GM19025 (cell line): ENCODE results near the gene PIGK.
A peak's percentile ranks its signal among the peaks of the same experiment; 100 is the strongest.
"Not testable (repeated sequence)": the region's sequence is repeated elsewhere in the genome, so short reads cannot be mapped to it uniquely, and the experiment has no call there.

Experiments used
- ATAC-seq: cut with Tn5 transposase; IDR thresholded peaks from one replicate; pipeline ENCODE4 v1.9.1; 2021; ENCODE audit warnings: mild to moderate bottlenecking, low read depth, moderate library complexity; ENCODE audit not compliant: unreplicated experiment

PIGK gene

DNA sequence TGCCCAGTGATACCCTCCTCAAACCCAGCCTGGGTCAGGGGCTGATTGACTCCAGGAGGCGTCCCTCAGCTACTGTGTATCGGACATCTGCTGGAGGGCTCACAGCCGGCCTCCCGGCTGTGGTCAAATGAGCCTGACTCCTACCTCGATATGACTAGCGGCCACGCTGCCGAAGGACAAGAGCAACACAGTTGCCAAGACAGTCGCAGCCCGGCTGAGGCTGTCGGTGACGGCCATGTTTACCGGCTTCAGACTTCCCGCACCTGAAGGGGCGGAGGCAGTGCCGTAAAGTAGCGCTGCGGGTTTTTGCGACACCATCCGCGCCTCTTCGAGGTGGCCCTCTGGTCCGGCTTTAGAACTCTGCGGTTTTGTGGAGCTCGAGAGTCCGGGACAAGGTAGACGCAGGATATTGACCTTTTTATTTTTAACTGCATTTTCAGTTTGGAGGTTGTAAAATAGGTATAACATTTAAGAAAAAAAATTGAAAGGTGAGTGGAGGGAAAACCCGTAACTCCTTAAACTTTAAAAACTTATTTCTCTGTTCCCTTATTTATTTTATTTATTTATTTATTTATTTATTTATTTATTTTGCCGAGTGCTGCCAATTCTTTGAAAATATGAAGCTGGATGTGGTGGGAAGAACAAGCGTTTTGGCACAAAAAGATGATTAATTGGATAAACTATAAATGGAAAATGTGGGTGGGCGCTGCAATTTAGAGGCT lies at the start of gene PIGK:
Gene PIGK (minus strand): TSS at position 265 of the 722 bp plus-strand sequence. CDS start 28 bp downstream, at position 237.
- ATAC-seq = peak; percentile 94

- ATAC-seq = no peak
These were observed 47.8 kb upstream of the PIGK start for GRCh38 chr1:77267035-77267434.

- no peak for ATAC-seq
These were observed 46.0 kb upstream of the PIGK start for GRCh38 chr1:77265180-77265579.

- ATAC-seq = no peak
These were observed 44.5 kb upstream of the PIGK start for GRCh38 chr1:77263708-77264107.

DNA sequence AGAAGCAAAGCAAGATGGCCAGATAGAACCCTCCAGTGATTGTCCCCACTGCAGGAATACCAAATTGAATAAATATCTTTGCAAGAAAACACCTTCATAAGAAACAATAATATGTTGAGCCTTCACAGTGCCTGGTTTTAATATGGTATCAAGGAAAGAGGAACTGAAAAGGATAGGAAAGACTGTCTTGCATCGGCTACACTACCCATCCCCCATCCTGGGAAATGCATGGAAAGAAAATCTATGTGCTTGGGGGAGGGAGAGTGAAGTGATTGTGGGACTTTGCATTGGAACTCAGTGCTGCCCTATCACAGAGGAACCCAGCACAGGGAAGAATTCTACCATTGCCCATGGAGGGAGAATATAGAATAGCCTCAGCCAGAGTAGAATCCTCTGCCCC lies 34.0 kb upstream of the PIGK start:
- no peak for ATAC-seq

- ATAC-seq = no peak
These were observed 30.9 kb upstream of the PIGK start for GRCh38 chr1:77250126-77250525.

DNA sequence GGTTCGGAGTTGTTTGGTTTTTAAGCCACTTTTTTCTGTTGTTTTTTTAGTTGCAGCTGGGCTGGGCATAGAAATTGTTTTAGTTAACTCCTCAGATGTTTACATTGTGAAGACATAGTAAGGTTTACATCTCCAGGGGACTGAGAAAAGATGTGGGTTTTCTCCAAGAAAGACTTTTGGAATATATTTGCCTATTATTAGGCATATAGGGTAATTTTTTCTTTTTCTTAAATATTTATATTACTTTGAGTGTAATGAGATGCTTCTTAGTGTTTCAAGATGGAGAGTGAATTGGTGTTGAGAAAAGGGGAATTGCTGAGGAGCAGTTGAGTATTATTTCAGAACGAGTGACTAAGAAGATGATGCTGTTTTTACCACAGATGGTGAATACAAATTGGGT lies 26.6 kb upstream of the PIGK start:
- ATAC-seq = no peak

DNA sequence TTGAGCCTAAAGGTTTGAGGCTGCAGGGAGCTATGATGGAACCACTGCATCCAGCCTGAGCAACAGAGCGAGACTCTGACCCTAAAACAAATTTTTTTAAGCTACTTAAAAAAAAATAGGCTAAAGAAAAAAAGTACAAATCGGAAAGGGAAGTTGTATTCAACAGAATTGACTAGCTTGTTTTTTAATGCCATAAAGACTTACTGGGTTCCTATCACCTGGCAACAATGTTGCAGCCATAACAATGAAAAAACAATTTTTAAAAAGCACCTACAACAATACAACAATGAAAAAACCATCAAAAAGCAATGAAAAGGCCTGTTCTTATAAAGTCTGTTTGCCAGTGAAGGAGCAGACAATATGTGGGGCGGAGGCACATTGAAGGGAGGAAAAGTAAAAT lies 20.1 kb upstream of the PIGK start:
- no peak for ATAC-seq

DNA sequence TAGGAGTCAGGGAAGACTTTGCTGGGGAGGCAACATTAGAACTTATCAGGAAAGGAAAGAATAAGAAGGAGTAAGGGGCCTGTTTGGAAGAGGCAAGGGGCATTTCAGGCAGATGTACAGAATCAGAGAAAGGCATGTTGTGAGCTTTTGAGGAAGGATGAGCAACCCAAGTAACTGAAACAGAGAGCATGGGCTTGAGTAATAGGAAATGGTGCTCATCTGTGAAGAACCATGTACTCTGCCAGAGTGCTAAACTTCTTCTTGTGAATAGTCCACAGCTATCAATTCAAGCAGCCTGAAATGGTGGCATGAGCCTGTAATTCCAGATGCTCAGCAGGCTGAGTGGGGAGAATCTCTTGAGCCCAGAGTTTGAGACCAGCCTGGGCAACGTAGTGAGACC lies 19.2 kb upstream of the PIGK start:
- ATAC-seq = no peak

DNA sequence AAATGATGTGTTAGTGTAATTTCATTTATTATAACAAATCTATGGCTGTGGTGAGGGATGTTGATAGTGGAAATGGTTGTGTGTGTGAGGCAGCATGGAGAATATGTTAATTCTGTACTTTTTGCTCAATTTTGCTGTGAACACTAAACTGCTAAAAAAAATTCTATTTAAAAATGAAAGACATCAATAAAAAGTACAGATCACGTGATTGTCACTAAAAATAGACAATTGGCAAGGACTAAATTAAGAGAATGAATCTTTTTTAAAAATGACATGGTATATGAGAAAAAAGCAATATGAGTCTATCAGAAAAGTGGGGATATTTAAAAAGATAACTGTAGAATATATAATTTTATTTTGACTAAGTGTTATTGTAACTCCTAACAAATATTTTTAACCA lies 15.7 kb upstream of the PIGK start:
- ATAC-seq = no peak

DNA sequence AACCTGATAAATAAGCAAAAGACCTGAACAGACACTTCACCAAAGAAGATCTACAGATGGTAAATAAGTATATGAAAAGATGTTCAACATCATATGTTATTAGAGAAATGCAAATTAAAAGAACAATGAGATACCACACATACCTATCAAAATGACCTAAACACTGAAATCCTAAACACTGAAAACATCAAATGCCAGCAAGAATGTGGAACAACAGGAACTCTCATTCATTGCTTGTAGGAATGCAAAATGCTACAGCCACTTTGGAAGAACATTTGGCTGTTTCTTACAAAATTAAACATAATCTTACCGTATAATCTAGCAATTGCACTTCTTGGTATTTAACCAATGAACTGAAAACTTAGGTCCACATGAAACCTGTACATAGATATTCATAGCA lies 14.9 kb upstream of the PIGK start:
- no peak for ATAC-seq

GRCh38 chr1:77232829-77233228 lies 13.6 kb upstream of the PIGK start:
- ATAC-seq = no peak

- no peak for ATAC-seq
These were observed 10.8 kb upstream of the PIGK start for GRCh38 chr1:77230051-77230450.

DNA sequence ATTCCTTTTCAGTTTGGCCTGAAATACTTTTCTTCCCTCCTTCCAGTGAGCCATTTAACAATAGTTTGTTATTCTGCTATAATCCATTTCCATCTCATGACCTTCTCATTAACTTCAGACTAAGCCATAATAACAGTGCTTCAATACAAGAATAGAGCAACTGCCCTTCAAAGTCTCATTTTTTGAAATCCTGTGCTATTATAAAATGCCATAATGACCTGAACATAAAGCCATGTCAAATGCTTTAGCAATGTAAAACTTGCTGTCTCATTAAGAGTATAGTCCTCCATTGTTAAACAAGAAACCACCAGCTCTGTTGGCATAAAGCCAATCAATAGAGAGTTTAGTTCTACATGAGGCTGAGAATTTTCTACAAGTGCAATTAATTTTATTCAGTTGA lies 9.6 kb upstream of the PIGK start:
- ATAC-seq = no peak

DNA sequence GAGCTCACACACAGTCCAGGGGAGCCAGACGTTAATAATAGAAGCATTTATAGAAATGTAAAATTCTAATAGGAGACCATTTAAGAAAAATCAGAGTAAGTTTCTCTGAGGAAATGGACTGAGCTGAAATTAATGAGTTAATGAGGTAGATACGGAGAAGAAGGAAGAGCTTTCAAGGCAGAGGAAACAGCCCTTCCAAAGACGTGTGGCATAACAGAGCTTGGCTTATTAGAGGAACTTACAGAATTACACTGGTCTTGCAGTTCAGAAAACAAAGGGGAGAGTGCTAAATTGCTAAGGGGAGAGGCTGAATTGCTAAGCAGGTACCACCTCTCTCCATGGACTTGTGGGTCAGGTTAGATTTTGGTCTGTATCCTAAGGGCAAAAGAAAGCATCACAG lies 8.2 kb upstream of the PIGK start:
- no peak for ATAC-seq

- ATAC-seq = no peak
These were observed 3.3 kb upstream of the PIGK start for GRCh38 chr1:77222496-77222895.

GRCh38 chr1:77220687-77221463 lies 1.6 kb upstream of the PIGK start:
- no peak for ATAC-seq

DNA sequence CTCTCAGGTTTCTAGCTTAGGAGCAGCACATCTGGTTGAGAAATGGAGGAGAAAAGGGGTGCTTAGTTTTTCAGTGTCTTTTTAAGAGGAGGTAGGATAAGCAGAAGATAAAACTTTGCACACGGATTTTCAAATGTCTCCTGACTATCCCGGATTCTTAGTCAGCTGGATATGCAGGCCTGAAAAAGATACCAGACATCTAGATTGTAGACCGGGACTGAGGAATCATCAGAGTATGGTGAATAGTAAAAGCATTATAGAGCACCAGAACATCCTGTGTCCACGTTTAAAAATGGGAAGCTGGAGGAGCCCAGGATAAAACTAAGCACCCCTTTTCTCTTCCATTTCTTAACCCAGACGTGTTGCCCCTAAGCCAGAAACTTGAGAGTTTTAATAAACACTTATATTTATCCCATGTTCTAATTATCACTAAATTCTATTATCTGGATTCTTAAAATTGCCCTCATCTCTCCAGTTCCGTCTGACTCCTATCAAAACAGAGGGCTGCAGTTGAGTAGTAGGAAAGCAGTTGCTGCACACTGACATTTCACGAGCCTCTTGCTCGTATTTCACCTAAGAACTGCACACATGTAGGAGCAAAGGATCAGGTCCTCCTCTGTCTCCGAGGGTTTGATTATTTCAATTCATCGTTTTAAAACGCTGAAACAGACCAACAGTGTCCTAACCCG lies 609 bp downstream of the PIGK start:
- peak; percentile 41 for ATAC-seq

GRCh38 chr1:77204043-77204442 lies 15.2 kb downstream of the PIGK start:
- ATAC-seq = not testable (repeated sequence)

GRCh38 chr1:77202751-77203150 lies 16.5 kb downstream of the PIGK start:
- no peak for ATAC-seq

GRCh38 chr1:77200806-77201205 lies 18.4 kb downstream of the PIGK start:
- no peak for ATAC-seq
